Measurements from ENCODE around the gene AZIN2.

The AZIN2 gene

GRCh38 chr1:33047839-33048305 lies 33.1 kb upstream of the AZIN2 start:
- TF ChIP-seq CTCF (IDR thresholded peaks at IDR 0.05; ENCODE audit: low read depth, low read length, missing control alignments): no peak
- H3K4me3 ChIP-seq (replicated peaks; ENCODE audit: low read depth, low read length): no peak overlapping the region
- no peak for DNase-seq (ENCODE audit: extremely low read depth, low read depth)

GRCh38 chr1:33048426-33048825 lies 32.5 kb upstream of the AZIN2 start:
- H3K4me3 ChIP-seq (replicated peaks; ENCODE audit: low read depth, low read length): no peak overlapping the region
- no peak for DNase-seq (ENCODE audit: extremely low read depth, low read depth)
- no peak for TF ChIP-seq CTCF (IDR thresholded peaks at IDR 0.05; ENCODE audit: low read depth, low read length, missing control alignments)

GRCh38 chr1:33049371-33049770 lies 31.6 kb upstream of the AZIN2 start:
- DNase-seq (ENCODE audit: extremely low read depth, low read depth): no peak
- no peak overlapping the region for H3K4me3 ChIP-seq (replicated peaks; ENCODE audit: low read depth, low read length)
- TF ChIP-seq CTCF (IDR thresholded peaks at IDR 0.05; ENCODE audit: low read depth, low read length, missing control alignments): no peak

- no peak for TF ChIP-seq CTCF (IDR thresholded peaks at IDR 0.05; ENCODE audit: low read depth, low read length, missing control alignments)
- no peak overlapping the region for H3K4me3 ChIP-seq (replicated peaks; ENCODE audit: low read depth, low read length)
- DNase-seq (ENCODE audit: extremely low read depth, low read depth): peak; percentile 63
Measured at GRCh38 chr1:33050221-33051076, 30.5 kb upstream of the AZIN2 start.

- TF ChIP-seq CTCF (IDR thresholded peaks at IDR 0.05; ENCODE audit: low read depth, low read length, missing control alignments): peak; percentile 76
- H3K4me3 ChIP-seq (replicated peaks; ENCODE audit: low read depth, low read length): no peak overlapping the region
- DNase-seq (ENCODE audit: extremely low read depth, low read depth): peak; percentile 69
Measured at GRCh38 chr1:33055210-33056008, 25.5 kb upstream of the AZIN2 start.

- H3K4me3 ChIP-seq (replicated peaks; ENCODE audit: low read depth, low read length): no peak overlapping the region
- no peak for DNase-seq (ENCODE audit: extremely low read depth, low read depth)
- no peak for TF ChIP-seq CTCF (IDR thresholded peaks at IDR 0.05; ENCODE audit: low read depth, low read length, missing control alignments)
Measured at GRCh38 chr1:33056426-33056825, 24.5 kb upstream of the AZIN2 start.

Data from HFF-Myc (cell line).